ENCODE measurements around the gene HTATSF1.

- TF ChIP-seq, protein P1, sequence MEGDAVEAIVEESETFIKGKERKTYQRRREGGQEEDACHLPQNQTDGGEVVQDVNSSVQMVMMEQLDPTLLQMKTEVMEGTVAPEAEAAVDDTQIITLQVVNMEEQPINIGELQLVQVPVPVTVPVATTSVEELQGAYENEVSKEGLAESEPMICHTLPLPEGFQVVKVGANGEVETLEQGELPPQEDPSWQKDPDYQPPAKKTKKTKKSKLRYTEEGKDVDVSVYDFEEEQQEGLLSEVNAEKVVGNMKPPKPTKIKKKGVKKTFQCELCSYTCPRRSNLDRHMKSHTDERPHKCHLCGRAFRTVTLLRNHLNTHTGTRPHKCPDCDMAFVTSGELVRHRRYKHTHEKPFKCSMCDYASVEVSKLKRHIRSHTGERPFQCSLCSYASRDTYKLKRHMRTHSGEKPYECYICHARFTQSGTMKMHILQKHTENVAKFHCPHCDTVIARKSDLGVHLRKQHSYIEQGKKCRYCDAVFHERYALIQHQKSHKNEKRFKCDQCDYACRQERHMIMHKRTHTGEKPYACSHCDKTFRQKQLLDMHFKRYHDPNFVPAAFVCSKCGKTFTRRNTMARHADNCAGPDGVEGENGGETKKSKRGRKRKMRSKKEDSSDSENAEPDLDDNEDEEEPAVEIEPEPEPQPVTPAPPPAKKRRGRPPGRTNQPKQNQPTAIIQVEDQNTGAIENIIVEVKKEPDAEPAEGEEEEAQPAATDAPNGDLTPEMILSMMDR (IDR thresholded peaks at IDR 0.05) = no peak
- TF ChIP-seq EZH2 (IDR thresholded peaks at IDR 0.05; ENCODE audit: borderline replicate concordance, insufficient read depth, low read depth, low read length, poor library complexity, severe bottlenecking) = no peak
These were observed 8.7 kb upstream of the HTATSF1 start for GRCh38 chrX:136488706-136489105.
